GM23338 (cell line): Measurements from ENCODE around the gene CCDC149. TPM values are rescaled to one million over a fixed set of nuclear protein-coding genes. Genes with fewer than 3 reads are reported as not detected.

Experiments
- ATAC-seq: fragments of 200-7000 bp; cut with Tn5 transposase; 3 replicates; pipeline ENCODE4 v1.9.1; 2020
- DNase-seq: peaks from one replicate; pipeline ENCODE4 v3.0.0-alpha.2; 2015; ENCODE audit warnings: low spot score
- H2AFZ ChIP-seq: fragments of 200-600 bp; sonication (generic); 2 replicates; pipeline ENCODE4 v1.8.0; 2016; ENCODE audit warnings: antibody characterized with exemption, mild to moderate bottlenecking, moderate library complexity
- H3F3A ChIP-seq: fragments of 200-600 bp; sonication (generic); replicated peaks from 2 replicates; pipeline ENCODE4 v1.8.0; 2017; ENCODE audit warnings: antibody characterized with exemption, mixed run types, low read depth
- H3K27ac ChIP-seq: fragments of 200-600 bp; sonication (generic); 2 replicates; pipeline ENCODE4 v1.6.1; 2016; ENCODE audit warnings: low read depth
- H3K27me3 ChIP-seq: fragments of 200-600 bp; sonication (generic); 2 replicates; pipeline ENCODE4 v1.8.0; 2016; ENCODE audit warnings: mild to moderate bottlenecking, mixed run types, moderate library complexity; ENCODE audit not compliant: insufficient read depth
- H3K36me3 ChIP-seq: fragments of 200-600 bp; sonication (generic); 2 replicates; pipeline ENCODE4 v1.8.0; 2016; ENCODE audit warnings: mild to moderate bottlenecking; ENCODE audit not compliant: insufficient read depth
- H3K4me1 ChIP-seq: fragments of 200-600 bp; sonication (generic); 2 replicates; pipeline ENCODE4 v1.8.0; 2016; ENCODE audit warnings: mild to moderate bottlenecking, moderate library complexity; ENCODE audit not compliant: insufficient read depth
- H3K4me2 ChIP-seq: fragments of 200-600 bp; sonication (generic); 2 replicates; pipeline ENCODE4 v1.7.1; 2017; ENCODE audit warnings: mixed run types
- H3K4me3 ChIP-seq: fragments of 200-600 bp; sonication (generic); 2 replicates; pipeline ENCODE4 v1.6.1; 2016; ENCODE audit warnings: mixed run types
- H3K79me2 ChIP-seq: fragments of 200-600 bp; sonication (generic); replicated peaks from 2 replicates; pipeline ENCODE4 v1.8.0; 2017; ENCODE audit warnings: mild to moderate bottlenecking; ENCODE audit not compliant: insufficient read depth
- H3K9me2 ChIP-seq: fragments of 200-600 bp; sonication (generic); 2 replicates; pipeline ENCODE4 v1.8.0; 2017; ENCODE audit not compliant: insufficient read depth
- H4K20me1 ChIP-seq: fragments of 200-600 bp; sonication (generic); replicated peaks from 2 replicates; pipeline ENCODE4 v1.8.0; 2017; ENCODE audit warnings: mild to moderate bottlenecking; ENCODE audit not compliant: insufficient read depth
- H3K27ac Mint-ChIP-seq: 2 replicates; pipeline ENCODE4 v1.8.0; 2020; ENCODE audit warnings: inconsistent platforms, mild to moderate bottlenecking, moderate library complexity, mixed read lengths
- H3K27me3 Mint-ChIP-seq: 3 replicates; pipeline ENCODE4 v1.8.0; 2022; ENCODE audit warnings: low read depth, mild to moderate bottlenecking, moderate library complexity, mixed read lengths, inconsistent platforms; ENCODE audit not compliant: insufficient read depth, poor library complexity
- H3K36me3 Mint-ChIP-seq: 3 replicates; pipeline ENCODE4 v1.8.0; 2021; ENCODE audit warnings: low read depth, mild to moderate bottlenecking, inconsistent platforms, moderate library complexity, mixed read lengths
- H3K4me1 Mint-ChIP-seq: 3 replicates; pipeline ENCODE4 v1.8.0; 2020; ENCODE audit warnings: mild to moderate bottlenecking, inconsistent platforms, mixed read lengths
- H3K4me3 Mint-ChIP-seq: 3 replicates; pipeline ENCODE4 v1.8.0; 2021; ENCODE audit warnings: moderate library complexity, mild to moderate bottlenecking, inconsistent platforms, mixed read lengths
- H3K9me3 Mint-ChIP-seq: 3 replicates; pipeline ENCODE4 v1.8.0; 2020; ENCODE audit warnings: moderate library complexity, mild to moderate bottlenecking, inconsistent platforms, mixed read lengths
- CTCF ChIP-seq, 2 experiments: fragments of 200-600 bp in 1 of 2; sonication (generic) in 1 of 2; conservative IDR thresholded peaks; 2 replicates each; pipeline versions ENCODE4 v1.5.1 to v1.6.1; 2016 to 2017; ENCODE audit warnings: antibody characterized with exemption in 2 of 2, low read depth in 2 of 2, mild to moderate bottlenecking in 2 of 2, moderate library complexity in 1 of 2
- EZH2 ChIP-seq: fragments of 200-600 bp; sonication (generic); IDR thresholded peaks from one replicate; pipeline ENCODE4 v1.8.0; 2017; ENCODE audit warnings: antibody characterized with exemption, mild to moderate bottlenecking, low read depth; ENCODE audit not compliant: unreplicated experiment
- EZH2phosphoT487 ChIP-seq: fragments of 200-600 bp; sonication (generic); IDR thresholded peaks from one replicate; pipeline ENCODE4 v1.8.1; 2018; ENCODE audit warnings: antibody characterized with exemption; ENCODE audit not compliant: unreplicated experiment
- JUNB ChIP-seq: IDR thresholded peaks from one replicate; pipeline ENCODE4 v1.6.1; 2016; ENCODE audit warnings: antibody characterized with exemption; ENCODE audit not compliant: unreplicated experiment
- NANOG ChIP-seq: IDR thresholded peaks from 2 replicates; pipeline ENCODE4 v1.6.1; 2016; ENCODE audit warnings: antibody characterized with exemption, borderline replicate concordance
- POLR2AphosphoS5 ChIP-seq: IDR thresholded peaks from 2 replicates; pipeline ENCODE4 v1.6.1; 2016; ENCODE audit warnings: antibody characterized with exemption, low read depth
- STAT1 ChIP-seq: IDR thresholded peaks from one replicate; pipeline ENCODE4 v1.6.1; 2016; ENCODE audit warnings: antibody characterized with exemption; ENCODE audit not compliant: unreplicated experiment
- ZNF331 ChIP-seq: fragments of 250-450 bp; sonication (Bioruptor Pico); IDR thresholded peaks from 2 replicates; pipeline ENCODE4 v1.5.0; 2020; ENCODE audit warnings: low read depth, mild to moderate bottlenecking, moderate library complexity
- polyA plus RNA-seq: library from polyadenylated mRNA; unstranded; fragments of >200 nt; fragmentation: Nextera tagmentation; extraction: Ambion mirVana; gene quantifications from 2 replicates; pipeline ENCODE4 v1.2.1, GENCODE V29; 2016
- total RNA-seq: library from RNA; depleted of rRNA; stranded (reverse); fragments of >200 nt; shearing (Covaris generic); gene quantifications from 2 replicates; pipeline ENCODE4 v1.2.3, GENCODE V29; 2014
- TF ChIP-seq, protein P1 (sequence below): IDR thresholded peaks from 2 replicates; pipeline ENCODE4 v1.6.1; 2016; ENCODE audit warnings: antibody characterized with exemption

CCDC149 gene
- total and polyA plus RNA-seq, 2 experiments from 2014 or later: 2.6 to 6.4 TPM

DNA sequence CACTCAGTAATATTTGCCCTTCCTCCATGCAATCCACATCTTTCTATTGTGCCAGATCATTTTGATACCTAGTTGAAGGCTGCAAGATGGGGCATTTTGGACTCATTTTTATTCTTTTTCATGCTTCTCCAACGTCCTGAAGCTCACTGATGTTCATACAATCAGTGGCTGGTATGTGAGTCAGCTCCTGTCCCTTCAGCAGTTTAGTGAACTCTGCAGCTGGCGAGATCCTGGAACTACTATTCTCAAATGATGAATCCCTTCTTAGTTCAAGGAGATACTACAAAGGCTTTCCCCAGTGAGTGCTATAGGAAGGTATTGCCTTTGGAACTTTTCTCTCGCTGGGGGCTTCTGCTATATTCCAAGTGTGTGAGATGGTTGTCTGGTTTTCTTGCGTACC lies 9.6 kb upstream of the CCDC149 start (continued):
- TF ChIP-seq ZNF331 (CRISPR knock-in tag): no peak
- TF ChIP-seq, protein P1, sequence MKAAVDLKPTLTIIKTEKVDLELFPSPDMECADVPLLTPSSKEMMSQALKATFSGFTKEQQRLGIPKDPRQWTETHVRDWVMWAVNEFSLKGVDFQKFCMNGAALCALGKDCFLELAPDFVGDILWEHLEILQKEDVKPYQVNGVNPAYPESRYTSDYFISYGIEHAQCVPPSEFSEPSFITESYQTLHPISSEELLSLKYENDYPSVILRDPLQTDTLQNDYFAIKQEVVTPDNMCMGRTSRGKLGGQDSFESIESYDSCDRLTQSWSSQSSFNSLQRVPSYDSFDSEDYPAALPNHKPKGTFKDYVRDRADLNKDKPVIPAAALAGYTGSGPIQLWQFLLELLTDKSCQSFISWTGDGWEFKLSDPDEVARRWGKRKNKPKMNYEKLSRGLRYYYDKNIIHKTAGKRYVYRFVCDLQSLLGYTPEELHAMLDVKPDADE: no peak
- no peak for TF ChIP-seq NANOG
- TF ChIP-seq CTCF (conservative IDR thresholded peaks at IDR 0.05; ENCODE audit: low read depth in 2 of 2): no peak
- no peak for TF ChIP-seq EZH2phosphoT487

- Histone ChIP-seq H4K20me1 (no peaks in the 10 kb centered on the region), H3K4me2 (no peak overlapping the region), H2AFZ (no peak overlapping the region), H3K9me2 (peaks cover 9% of the 10 kb centered on the region), H3K4me1 (peaks cover 22% of the 10 kb centered on the region), H3K79me2 (no peaks in the 10 kb centered on the region), H3K36me3 (no peaks in the 10 kb centered on the region), H3F3A (no peaks in the 10 kb centered on the region), H3K27ac (no peak overlapping the region), H3K4me3 (no peak overlapping the region), H3K27me3 (no peaks in the 10 kb centered on the region)
- DNase-seq: no peak
- TF ChIP-seq EZH2 (no peak), POLR2AphosphoS5 (no peak), JUNB (no peak), NANOG (no peak), CTCF (conservative IDR thresholded peaks at IDR 0.05; ENCODE audit: low read depth in 2 of 2) (no peak), STAT1 (no peak)
- TF ChIP-seq, protein P1: no peak
- H3K4me1 Mint-ChIP-seq: peaks cover 26% of the 10 kb centered on the region
- H3K27me3 Mint-ChIP-seq: peaks cover 7% of the 10 kb centered on the region
- no peak overlapping the region for H3K4me3 Mint-ChIP-seq
- peaks cover 14% of the 10 kb centered on the region; the same call in 2 of the 3 replicates for H3K9me3 Mint-ChIP-seq
- H3K27ac Mint-ChIP-seq: no peak overlapping the region
- ATAC-seq: no peak
- no peaks in the 10 kb centered on the region; the same call in 2 of the 3 replicates for H3K36me3 Mint-ChIP-seq
These were observed 8.6 kb upstream of the CCDC149 start for GRCh38 chr4:24921491-24921890.
